ENCODE measurements around the gene LBX2. TPM values are rescaled to one million over a fixed set of nuclear protein-coding genes. Genes with fewer than 3 reads are reported as not detected.

The LBX2 gene
- total and polyA plus RNA-seq, 9 of the 15 experiments (the other 6 are each of a cell fraction or from before 2014, with no cell fraction given), result 0.39 to 6.2 (median 1.8) TPM; not detected in 1

GRCh38 chr2:74530239-74531187 lies 31.1 kb upstream of the LBX2 start (continued):
- no peak for TF ChIP-seq FOXP4 (CRISPR knock-in tag; IDR thresholded peaks at IDR 0.05; ENCODE audit: borderline replicate concordance)
- no peak for TF ChIP-seq THRA (IDR thresholded peaks at IDR 0.05)
- no peak for TF ChIP-seq ZNF217 (CRISPR knock-in tag; IDR thresholded peaks at IDR 0.05)
- peak; percentile 72 for TF ChIP-seq KLF16 (IDR thresholded peaks at IDR 0.05)
- TF ChIP-seq SUPT5H (IDR thresholded peaks at IDR 0.05), result peak; percentile 80
- no peak for TF ChIP-seq ZBTB43 (CRISPR knock-in tag; IDR thresholded peaks at IDR 0.05)
- no peak for TF ChIP-seq FOXK2 (conservative IDR thresholded peaks at IDR 0.05 in 1 of 2, IDR thresholded peaks at IDR 0.05 in 1 of 2; ENCODE audit: low read depth in 2 of 2)
- TF ChIP-seq CBX3 (IDR thresholded peaks at IDR 0.05; ENCODE audit: borderline replicate concordance in 1 of 2, low read length in 2 of 2), result peak in 1 of 2 experiments; percentile 85; a peak in 1 of 3 replicates
- TF ChIP-seq ZFP91 (CRISPR knock-in tag; IDR thresholded peaks at IDR 0.05), result no peak
- TF ChIP-seq RBM14 (IDR thresholded peaks at IDR 0.05; ENCODE audit: borderline replicate concordance, insufficient read depth, low read depth, low read length), result no peak
- TF ChIP-seq ZNF134 (CRISPR knock-in tag; conservative IDR thresholded peaks at IDR 0.05), result no peak
- peak in 1 of 2 experiments; percentile 65; a peak in 1 of 4 replicates for TF ChIP-seq ARNT (IDR thresholded peaks at IDR 0.05)
- peak; percentile 96 for TF ChIP-seq TFAP4 (CRISPR knock-in tag; IDR thresholded peaks at IDR 0.05; ENCODE audit: borderline replicate concordance)
- TF ChIP-seq ZNF445 (CRISPR knock-in tag; IDR thresholded peaks at IDR 0.05; ENCODE audit: low read depth), result no peak
- TF ChIP-seq HMG20B (CRISPR knock-in tag; IDR thresholded peaks at IDR 0.05), result no peak
- TF ChIP-seq ZNF274 (IDR thresholded peaks at IDR 0.05; ENCODE audit: borderline replicate concordance, low read depth, low read length), result no peak
- no peak for TF ChIP-seq ZFPM2 (CRISPR knock-in tag; IDR thresholded peaks at IDR 0.05)
- TF ChIP-seq ATF3 (IDR thresholded peaks at IDR 0.05), result no peak
- no peak for TF ChIP-seq ATF3 (CRISPR knock-in tag; conservative IDR thresholded peaks at IDR 0.05)

Measured in K562 (cell line).